GM21528 (cell line): ENCODE measurements around the gene FAM114A1.
"Not testable (repeated sequence)": the region's sequence is repeated elsewhere in the genome, so short reads cannot be mapped to it uniquely, and the experiment has no call there.

Experiments used
- ATAC-seq: cut with Tn5 transposase; IDR thresholded peaks from one replicate; pipeline ENCODE4 v1.9.1; 2021; ENCODE audit warnings: mild to moderate bottlenecking, moderate library complexity; ENCODE audit not compliant: unreplicated experiment, low FRiP score

Gene FAM114A1

GRCh38 chr4:38928974-38929373 lies 61.4 kb downstream of the FAM114A1 start:
- no peak for ATAC-seq

GRCh38 chr4:38930204-38930603 lies 62.6 kb downstream of the FAM114A1 start:
- ATAC-seq, result no peak

DNA sequence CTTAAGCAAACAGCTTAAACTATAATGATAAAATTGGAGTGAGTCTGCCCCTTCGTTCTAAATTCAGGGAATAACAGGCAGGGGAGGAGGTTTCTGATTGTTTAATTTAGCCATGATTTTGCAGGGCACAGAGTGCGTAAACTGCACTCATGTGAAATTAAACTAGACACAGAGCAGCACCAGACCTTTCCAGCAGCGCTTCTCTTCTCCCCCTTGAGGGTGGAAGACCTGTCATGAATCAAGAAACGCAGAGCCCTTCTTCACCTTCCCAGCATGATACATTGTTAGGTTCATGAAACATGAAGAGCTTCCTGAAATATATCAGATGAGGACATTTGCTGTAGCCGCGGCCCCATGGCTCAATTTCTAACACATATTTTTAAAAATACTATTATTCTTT lies 63.1 kb downstream of the FAM114A1 start:
- ATAC-seq, result no peak

DNA sequence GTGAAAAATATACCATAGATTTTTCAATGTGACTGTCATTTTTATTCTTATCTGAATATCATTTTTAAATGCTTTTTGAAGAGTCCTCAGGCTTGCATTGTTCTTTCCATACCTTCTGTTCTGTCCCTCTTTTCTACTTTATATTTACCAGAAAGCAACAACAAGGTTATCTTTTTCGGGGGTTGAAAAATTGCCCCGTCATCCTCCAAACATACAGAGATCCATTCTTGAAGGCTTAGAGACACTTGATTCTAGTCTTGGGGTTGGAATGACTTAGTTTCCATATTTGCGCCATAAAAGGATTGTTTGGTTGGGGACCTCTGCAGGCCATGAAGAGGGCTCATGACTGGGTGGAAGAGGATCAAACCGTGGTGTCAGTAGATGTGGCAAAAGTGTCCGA lies 63.5 kb downstream of the FAM114A1 start:
- ATAC-seq, result no peak

- ATAC-seq, result no peak
Observed at GRCh38 chr4:38935391-38936073, 67.9 kb downstream of the FAM114A1 start.

- peak; percentile 78 for ATAC-seq
Observed at GRCh38 chr4:38939165-38939564, 71.6 kb downstream of the FAM114A1 start.

GRCh38 chr4:38940476-38940875 lies 72.9 kb downstream of the FAM114A1 start:
- ATAC-seq, result no peak

DNA sequence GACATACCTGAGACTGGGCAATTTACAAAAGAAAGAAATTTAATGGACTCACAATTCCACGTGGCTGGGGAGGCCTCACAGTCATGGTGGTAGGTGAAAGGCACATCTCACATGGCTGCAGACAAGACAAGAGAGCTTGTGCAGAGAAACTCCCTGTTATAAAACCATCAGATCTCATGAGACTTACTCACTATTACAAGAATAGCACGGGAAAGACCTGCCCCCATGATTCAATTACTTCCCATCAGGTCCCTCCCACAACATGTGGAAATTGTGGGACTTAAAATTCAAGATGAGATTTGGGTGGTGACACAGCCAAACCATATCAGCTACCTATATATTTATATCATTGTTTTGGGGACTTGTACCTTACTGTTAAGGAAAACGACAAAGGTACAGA lies 74.3 kb downstream of the FAM114A1 start:
- not testable (repeated sequence) for ATAC-seq

DNA sequence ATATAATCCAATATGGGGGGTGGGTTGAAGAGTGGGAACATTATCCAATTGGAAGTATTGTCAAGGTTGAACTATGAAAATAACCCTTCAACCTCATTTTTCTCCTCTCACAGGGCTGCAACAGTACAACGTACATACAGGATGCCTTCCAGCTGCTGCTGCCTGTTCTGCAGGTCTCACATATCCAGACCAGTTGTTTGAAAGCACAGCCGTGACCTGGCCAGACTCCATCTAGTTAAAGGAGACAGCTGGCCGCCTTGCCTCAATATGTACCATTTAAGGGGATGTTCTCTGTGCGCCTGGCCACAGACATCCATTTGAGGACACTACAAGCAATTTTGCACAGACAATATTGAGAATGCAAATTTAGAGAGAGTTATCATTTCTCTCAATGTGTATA lies 75.7 kb downstream of the FAM114A1 start:
- ATAC-seq, result no peak

DNA sequence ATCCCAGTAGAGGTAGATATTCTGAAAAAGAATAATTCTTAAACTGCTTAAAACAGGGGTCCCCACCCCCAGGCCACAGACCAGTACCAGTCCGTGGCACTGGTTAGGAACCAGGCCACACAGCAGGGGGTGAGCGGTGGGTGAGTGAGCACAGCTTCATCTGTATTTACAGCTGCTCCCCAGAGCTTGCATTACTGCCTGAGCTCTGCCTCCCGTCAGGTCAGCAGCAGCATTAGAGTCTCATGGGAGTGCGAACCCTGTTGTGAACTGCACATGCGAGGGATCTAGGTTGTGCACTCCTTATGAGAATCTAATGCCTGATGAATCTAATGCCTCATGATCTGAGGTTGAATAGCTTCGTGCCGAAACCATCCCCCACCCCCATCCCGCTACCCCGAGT lies 76.8 kb downstream of the FAM114A1 start:
- ATAC-seq, result no peak

DNA sequence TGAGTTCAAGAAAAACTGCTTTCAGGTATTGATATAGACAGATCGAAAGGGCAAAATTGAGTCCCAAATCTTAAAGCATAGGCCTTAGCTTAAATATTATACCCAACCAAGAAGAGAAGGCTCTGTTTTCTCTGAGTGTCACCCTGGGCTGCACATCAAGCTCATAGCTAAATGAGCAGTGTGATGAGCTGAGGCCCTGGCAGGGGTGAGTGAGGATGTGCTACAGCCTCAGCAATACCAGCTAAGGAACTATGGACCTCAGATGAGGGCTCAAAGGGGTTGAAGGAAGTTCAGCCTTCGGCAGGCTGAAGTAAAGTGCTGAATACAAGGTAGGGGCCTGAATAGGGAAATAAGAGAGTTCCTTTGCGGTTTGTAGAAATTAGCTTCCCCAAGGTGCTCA lies 79.3 kb downstream of the FAM114A1 start:
- no peak for ATAC-seq

- no peak for ATAC-seq
Observed at GRCh38 chr4:38948551-38948950, 80.9 kb downstream of the FAM114A1 start.

- ATAC-seq, result no peak
Observed at GRCh38 chr4:38949411-38950051, 81.9 kb downstream of the FAM114A1 start.

DNA sequence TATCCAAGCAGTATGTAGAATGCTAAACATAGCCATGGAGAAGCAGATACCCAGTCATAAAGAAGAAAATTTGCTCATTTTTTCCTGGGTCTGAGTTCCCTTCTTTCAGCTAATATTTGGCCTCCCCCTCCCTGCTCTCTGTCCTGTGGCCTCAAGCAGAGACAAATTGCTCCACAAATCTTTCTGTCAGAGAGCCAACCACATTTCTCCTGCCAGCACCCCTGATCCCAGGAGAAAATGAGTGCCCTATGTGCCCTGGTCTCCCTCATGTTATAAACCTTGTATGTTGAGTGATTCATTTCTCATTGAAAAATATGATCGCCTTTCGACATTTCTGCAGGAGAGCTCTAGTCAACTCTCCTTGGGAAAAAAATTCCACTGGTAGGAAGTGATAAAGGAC lies 82.6 kb downstream of the FAM114A1 start:
- ATAC-seq, result no peak

DNA sequence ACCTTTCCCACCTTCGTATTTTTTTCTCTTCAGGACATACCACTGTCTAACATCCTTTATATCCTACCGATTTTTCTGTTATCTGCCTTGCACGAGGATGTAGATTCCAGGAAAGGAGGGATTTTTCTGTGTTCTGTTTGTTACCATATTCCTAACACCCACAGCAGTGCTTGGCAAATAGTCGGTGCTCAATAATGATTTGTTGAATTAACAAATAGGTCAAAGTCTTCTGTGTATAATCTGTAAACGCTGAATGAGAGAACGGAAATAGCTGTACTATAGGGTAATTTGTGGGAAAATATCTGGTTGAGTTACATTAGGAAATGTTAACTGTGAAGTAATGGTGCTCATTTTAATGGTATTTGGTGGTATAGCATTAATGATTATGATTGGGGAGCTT lies 83.1 kb downstream of the FAM114A1 start:
- ATAC-seq, result no peak

DNA sequence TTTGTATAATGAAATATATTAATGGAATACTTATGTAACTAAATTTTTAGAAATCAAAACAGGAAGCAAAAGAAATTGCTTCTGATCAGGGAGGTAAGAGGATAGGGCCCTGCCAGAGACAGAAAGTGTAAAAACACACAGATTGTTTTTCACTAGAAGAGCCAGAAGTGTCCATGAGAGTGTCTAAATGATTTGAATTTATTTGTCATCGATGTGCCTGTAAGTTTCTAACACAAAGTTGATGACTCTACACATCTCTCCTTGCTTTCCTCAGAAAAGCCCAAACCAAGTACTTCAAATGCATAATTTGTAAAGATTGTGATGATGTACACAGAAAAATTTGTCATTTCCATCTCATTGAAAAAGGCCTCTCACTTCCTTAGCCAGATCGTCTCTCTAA lies 84.0 kb downstream of the FAM114A1 start:
- no peak for ATAC-seq

DNA sequence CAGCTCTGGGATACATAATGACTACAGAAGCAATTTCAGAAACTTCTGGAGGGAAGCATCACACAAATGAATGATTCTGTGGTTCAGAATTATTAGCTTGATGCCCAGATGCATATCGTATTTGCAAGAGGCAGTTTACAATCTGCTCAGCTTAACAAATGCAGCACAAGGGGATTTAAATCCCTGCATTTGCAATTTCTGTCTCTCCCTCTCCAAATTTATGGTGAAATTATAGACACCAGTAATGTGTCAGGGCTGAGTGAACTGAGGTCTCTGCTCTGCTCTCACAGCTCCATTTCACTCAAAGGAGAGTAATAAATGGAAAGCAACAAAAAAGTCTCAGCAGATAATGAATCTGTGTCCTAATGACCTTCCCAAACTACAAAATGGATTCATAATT lies 84.4 kb downstream of the FAM114A1 start:
- no peak for ATAC-seq

DNA sequence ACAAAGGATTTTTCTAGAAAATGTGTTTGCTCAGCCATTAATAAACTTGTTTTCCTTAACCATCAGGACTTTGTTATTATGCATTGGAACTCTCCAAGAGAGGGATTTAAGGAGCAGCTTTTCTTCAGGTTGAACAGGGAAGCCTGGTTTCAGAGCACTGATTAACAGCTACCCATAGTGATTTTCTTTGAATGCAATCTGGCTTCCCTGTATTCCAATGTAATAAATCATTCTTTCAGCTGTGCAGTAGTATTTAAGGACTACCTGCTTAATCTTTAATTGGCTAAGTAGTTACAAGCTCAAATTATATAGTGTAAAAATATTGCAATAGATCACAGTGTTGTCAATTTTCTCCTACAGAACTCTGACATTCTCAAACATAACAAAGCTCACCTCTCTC lies 87.1 kb downstream of the FAM114A1 start:
- ATAC-seq, result no peak

GRCh38 chr4:38955957-38956356 lies 88.4 kb downstream of the FAM114A1 start:
- no peak for ATAC-seq

DNA sequence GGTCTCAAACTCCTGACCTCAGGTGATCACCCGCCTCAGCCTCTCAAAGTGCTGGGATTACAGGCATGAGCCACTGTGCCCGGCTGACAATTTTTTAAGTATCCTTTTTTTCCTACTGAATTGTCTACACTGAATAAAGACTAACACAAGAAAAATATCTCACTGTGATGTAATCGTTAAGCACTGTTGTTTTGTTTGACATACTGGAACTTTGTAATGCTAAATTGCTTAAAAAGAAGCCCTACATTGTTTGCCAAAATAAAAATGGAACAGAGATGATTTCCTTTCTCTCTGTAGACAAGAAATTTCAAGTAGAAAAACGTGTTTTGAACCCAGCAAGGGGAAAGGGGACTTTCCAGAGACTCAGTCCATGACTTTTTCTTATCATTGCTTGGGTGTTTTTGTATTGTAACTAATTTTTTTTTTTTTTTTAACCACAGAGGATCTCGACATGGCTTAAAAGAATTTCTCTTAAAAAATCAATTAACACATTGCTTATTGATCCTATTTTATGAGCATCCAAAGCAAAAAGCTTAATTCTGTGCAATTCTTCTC lies 89.7 kb downstream of the FAM114A1 start:
- ATAC-seq, result no peak

DNA sequence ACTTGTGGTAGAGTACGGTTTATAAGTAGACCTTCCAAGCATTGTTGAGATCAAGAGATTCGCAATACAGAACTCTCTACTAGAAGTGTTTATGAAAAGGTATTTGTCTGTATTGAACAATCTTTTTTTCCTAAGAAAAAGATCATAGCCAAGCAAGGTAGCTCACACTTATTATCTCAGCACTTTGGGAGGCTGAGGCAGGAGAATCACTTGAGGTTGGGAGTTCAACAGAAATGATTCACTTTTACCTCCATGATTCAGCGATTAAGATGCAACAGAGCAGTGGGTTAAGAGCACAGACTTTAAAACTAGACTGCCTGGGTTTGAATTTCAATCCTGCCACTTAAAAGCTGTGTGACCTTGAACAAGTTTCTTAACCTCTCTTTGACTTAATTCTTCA lies 90.3 kb downstream of the FAM114A1 start:
- ATAC-seq, result no peak
